Hepatocyte (in vitro differentiated cells): Measurements from ENCODE around the gene ADGRA3. TPM values are rescaled to one million over a fixed set of nuclear protein-coding genes. Genes with fewer than 3 reads are reported as not detected.

Experiments used
- DNase-seq: peaks from one replicate; pipeline ENCODE4 v3.0.0-alpha.2; 2016; ENCODE audit warnings: low spot score
- H2AFZ ChIP-seq: fragments of 200-600 bp; sonication (generic); 2 replicates; pipeline ENCODE4 v1.6.0; 2016; ENCODE audit warnings: antibody characterized with exemption, mild to moderate bottlenecking
- H3K27ac ChIP-seq: fragments of 200-600 bp; sonication (generic); 2 replicates; pipeline ENCODE4 v1.5.1; 2016; ENCODE audit warnings: mild to moderate bottlenecking
- H3K27me3 ChIP-seq: fragments of 200-600 bp; sonication (generic); 2 replicates; pipeline ENCODE4 v1.6.1; 2016
- H3K36me3 ChIP-seq: fragments of 200-600 bp; sonication (generic); replicated peaks from 2 replicates; pipeline ENCODE4 v1.5.1; 2016; ENCODE audit warnings: low read depth; ENCODE audit not compliant: insufficient read depth
- H3K4me1 ChIP-seq: fragments of 200-600 bp; sonication (generic); 2 replicates; pipeline ENCODE4 v1.5.1; 2016; ENCODE audit warnings: mild to moderate bottlenecking, moderate library complexity; ENCODE audit not compliant: insufficient read depth
- H3K4me2 ChIP-seq: fragments of 200-600 bp; sonication (generic); 2 replicates; pipeline ENCODE4 v1.6.0; 2016
- H3K4me3 ChIP-seq: fragments of 200-600 bp; sonication (generic); 2 replicates; pipeline ENCODE4 v1.5.1; 2016; ENCODE audit warnings: mild to moderate bottlenecking
- H3K79me2 ChIP-seq: fragments of 200-600 bp; sonication (generic); 2 replicates; pipeline ENCODE4 v1.6.0; 2017; ENCODE audit warnings: mild to moderate bottlenecking
- H3K9me2 ChIP-seq: fragments of 200-600 bp; sonication (generic); replicated peaks from 2 replicates; pipeline ENCODE4 v1.6.0; 2017; ENCODE audit warnings: mild to moderate bottlenecking; ENCODE audit not compliant: insufficient read depth
- H3K9me3 ChIP-seq: fragments of 200-600 bp; sonication (generic); 2 replicates; pipeline ENCODE4 v1.5.1; 2016; ENCODE audit warnings: low read depth, mild to moderate bottlenecking
- H4K20me1 ChIP-seq: fragments of 200-600 bp; sonication (generic); 2 replicates; pipeline ENCODE4 v1.6.0; 2016; ENCODE audit warnings: mild to moderate bottlenecking; ENCODE audit not compliant: insufficient read depth, poor library complexity, severe bottlenecking
- CTCF ChIP-seq: fragments of 200-600 bp; sonication (generic); IDR thresholded peaks from 2 replicates; pipeline ENCODE4 v1.5.1; 2016; ENCODE audit warnings: antibody characterized with exemption, mild to moderate bottlenecking; ENCODE audit not compliant: poor library complexity
- EZH2 ChIP-seq: fragments of 200-600 bp; sonication (generic); IDR thresholded peaks from 2 replicates; pipeline ENCODE4 v1.6.1; 2016; ENCODE audit warnings: antibody characterized with exemption, mild to moderate bottlenecking, borderline replicate concordance
- EZH2phosphoT487 ChIP-seq: fragments of 200-600 bp; sonication (generic); IDR thresholded peaks from one replicate; pipeline ENCODE4 v1.6.1; 2018; ENCODE audit warnings: antibody characterized with exemption, mild to moderate bottlenecking, low read depth, moderate library complexity; ENCODE audit not compliant: unreplicated experiment, severe bottlenecking
- WGBS: methylation state at CpG from one replicate; pipeline ENCODE4 v1.1.6; 2016; ENCODE audit warnings: low lambda C conversion rate; ENCODE audit errors: missing lambda C conversion rate; 5-methylcytosine and 5-hydroxymethylcytosine counted together
- polyA plus RNA-seq: library from polyadenylated mRNA; unstranded; fragments of >200 nt; fragmentation: Nextera tagmentation; extraction: Ambion mirVana; gene quantifications from 2 replicates; pipeline ENCODE4 v1.2.1, GENCODE V29; 2016
- total RNA-seq: library from RNA; depleted of rRNA; stranded (reverse); fragments of >200 nt; gene quantifications from 2 replicates; pipeline ENCODE4 v1.2.3, GENCODE V29; 2014

The ADGRA3 gene
- total and polyA plus RNA-seq, 2 experiments from 2014 or later: 21.2 to 61.6 TPM

DNA sequence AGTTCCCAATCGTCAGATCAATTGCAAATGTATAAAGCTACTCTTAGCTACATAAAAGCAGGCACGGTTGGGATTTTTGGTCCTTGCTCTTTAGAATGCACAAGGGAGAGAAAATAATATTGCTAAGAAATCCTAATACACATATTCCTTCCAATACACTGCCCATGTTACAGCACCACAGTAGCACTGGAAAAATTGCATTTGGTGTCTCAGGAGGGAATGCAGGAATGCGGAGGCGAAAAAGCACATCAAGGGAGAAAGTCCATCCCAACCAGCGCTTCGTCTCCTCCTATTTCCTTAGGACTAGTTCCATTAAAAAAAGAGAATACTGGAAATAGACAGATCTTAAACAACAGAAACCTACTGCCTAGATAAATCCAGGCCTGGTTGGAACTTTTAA lies 23.9 kb downstream of the ADGRA3 start:
- TF ChIP-seq EZH2phosphoT487: no peak
- no peak for TF ChIP-seq CTCF
- TF ChIP-seq EZH2: no peak
- Histone ChIP-seq H3K4me2 (no peak overlapping the region), H3K9me2 (no peaks in the 10 kb centered on the region), H3K27ac (peak overlapping the region; percentile 62), H3K79me2 (peaks cover 85% of the 10 kb centered on the region), H2AFZ (no peak overlapping the region), H3K9me3 (no peaks in the 10 kb centered on the region), H3K27me3 (no peaks in the 10 kb centered on the region), H3K4me3 (no peak overlapping the region), H4K20me1 (no peaks in the 10 kb centered on the region), H3K36me3 (no peaks in the 10 kb centered on the region), H3K4me1 (peaks cover 11% of the 10 kb centered on the region)
- WGBS: 84% methylated on average over 6 of the region's 6 CpGs
- no peak for DNase-seq

DNA sequence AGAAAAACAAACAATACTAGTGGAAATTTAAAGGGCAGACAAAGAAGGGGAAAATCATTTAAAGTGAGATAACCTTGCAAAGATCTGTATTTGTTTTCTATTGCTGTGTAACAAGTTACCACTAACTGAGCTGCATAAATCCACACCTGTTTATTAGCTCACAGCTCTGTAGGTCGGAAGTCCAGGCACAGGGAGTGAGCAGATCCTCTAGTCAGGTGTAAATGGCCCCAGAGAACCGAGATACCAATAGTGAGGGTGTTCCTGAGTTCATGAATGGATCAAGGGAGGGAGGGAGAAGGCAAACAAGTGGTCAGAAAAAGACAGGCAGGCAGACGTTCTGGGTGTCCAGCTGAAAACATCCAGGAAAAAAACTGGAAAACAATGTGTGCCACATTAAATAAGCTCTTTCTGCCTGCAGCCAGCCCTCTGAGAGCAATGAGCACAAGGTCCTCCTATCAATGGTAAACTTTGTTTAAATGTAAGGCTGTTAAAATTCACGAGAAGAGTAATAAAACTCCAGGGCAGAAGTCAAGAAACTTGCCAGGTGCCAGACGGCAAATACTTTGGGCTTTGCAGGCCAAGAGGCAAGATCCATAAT lies 25.0 kb downstream of the ADGRA3 start:
- TF ChIP-seq CTCF: no peak
- no peak for TF ChIP-seq EZH2phosphoT487
- no peak for TF ChIP-seq EZH2
- Histone ChIP-seq H3K4me2 (peak overlapping the region; percentile 49), H2AFZ (no peak overlapping the region), H3K27ac (peak overlapping the region; percentile 62), H4K20me1 (no peaks in the 10 kb centered on the region), H3K27me3 (no peaks in the 10 kb centered on the region), H3K36me3 (no peaks in the 10 kb centered on the region), H3K9me2 (no peaks in the 10 kb centered on the region), H3K4me1 (peaks cover 11% of the 10 kb centered on the region), H3K79me2 (peaks cover 85% of the 10 kb centered on the region), H3K4me3 (no peak overlapping the region), H3K9me3 (no peaks in the 10 kb centered on the region)
- DNase-seq: peak; percentile 57
- 32% methylated on average over 5 of the region's 5 CpGs for WGBS

GRCh38 chr4:22488106-22488505 lies 27.8 kb downstream of the ADGRA3 start:
- peaks cover 5% of the 10 kb centered on the region for H4K20me1 ChIP-seq
- no peak for DNase-seq
- peaks cover 82% of the 10 kb centered on the region for H3K79me2 ChIP-seq
- H3K9me2 ChIP-seq: no peaks in the 10 kb centered on the region
- H3K36me3 ChIP-seq: no peaks in the 10 kb centered on the region
- TF ChIP-seq EZH2phosphoT487 (no peak), EZH2 (no peak), CTCF (no peak)
- no peaks in the 10 kb centered on the region for H3K9me3 ChIP-seq
- H3K4me3 ChIP-seq: no peak overlapping the region
- H3K27ac ChIP-seq: no peak overlapping the region
- H2AFZ ChIP-seq: no peak overlapping the region
- peaks cover 15% of the 10 kb centered on the region for H3K4me1 ChIP-seq
- WGBS: 57% methylated on average over 1 of the region's 1 CpG
- no peak overlapping the region for H3K4me2 ChIP-seq
- no peaks in the 10 kb centered on the region for H3K27me3 ChIP-seq
